NCI-H128 (cell line): ENCODE data around the gene SERPINE1.
"Not testable (repeated sequence)": the region's sequence is repeated elsewhere in the genome, so short reads cannot be mapped to it uniquely, and the experiment has no call there.

Experiments
- DNase-seq: peaks from one replicate; lab custom pipeline; 2025; ENCODE audit not compliant: unreplicated experiment; lab: John Stamatoyannopoulos, UW

SERPINE1 gene

GRCh38 chr7:101126651-101127459 lies at the start of gene SERPINE1:
TSS of gene SERPINE1 (plus strand) at chr7:101127104. CDS start at chr7:101128394, 1,290 bp downstream.
- DNase-seq, result no peak

DNA sequence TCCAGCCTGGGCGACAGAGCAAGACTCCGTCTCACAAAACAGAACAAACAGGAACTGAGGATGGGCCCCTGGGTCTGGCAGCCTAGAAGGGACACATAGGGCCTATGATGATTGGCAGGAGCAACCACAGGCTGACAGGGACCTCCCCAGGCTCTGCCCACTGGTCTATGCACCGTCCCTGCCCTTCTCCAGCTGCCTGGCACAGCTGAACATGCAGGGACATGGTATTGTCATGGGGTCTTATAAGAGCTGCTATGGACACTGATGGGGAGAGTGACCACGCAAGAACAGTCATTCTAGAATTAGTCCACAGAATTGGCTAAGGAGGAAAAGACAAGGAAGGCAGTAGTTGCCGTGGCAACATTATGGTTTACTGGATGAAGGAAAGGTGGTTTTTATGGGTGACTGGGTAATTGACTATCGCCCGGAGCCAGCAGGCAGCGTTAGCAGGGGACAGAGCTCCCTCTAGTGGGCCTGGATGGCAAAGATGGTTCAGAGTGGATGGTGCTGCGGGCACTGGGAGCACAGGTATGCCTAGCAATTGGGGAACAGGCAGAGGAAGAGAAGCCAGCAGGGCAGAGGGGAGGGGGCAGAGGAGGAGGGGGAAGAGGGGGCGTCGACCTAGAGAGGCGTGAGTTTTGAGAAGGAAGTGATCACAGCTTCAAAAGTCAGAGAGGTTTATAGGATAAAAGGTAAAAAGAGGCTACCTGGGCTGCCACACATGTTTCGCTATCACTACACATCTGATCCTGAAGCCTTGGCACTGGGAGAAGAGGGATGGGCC lies 49.4 kb upstream of the SERPINE1 start:
- peak; percentile 8 for DNase-seq

DNA sequence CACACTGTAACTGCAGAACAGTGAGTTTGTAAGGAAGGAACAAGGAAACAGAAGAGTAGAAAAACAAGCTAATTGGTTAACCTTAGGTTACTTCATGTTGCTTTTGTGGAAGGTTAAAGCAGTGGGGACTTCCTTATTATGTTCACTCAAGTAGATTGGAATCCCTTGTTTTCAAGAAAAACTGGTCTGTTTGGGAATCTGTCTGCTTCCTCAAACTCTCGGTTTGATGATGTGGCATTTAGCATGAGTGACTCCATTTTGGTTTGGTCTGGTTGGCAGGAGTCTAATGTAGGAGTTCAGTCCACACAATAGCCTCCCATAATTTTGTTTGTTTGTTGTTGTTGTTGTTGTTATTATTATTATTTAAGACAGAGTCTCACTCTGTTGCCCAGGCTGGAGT lies 45.5 kb upstream of the SERPINE1 start:
- DNase-seq, result no peak

GRCh38 chr7:101084865-101085161 lies 42.1 kb upstream of the SERPINE1 start:
- DNase-seq, result no peak

- peak; percentile 3 for DNase-seq
Observed at GRCh38 chr7:101085162-101085964, 41.5 kb upstream of the SERPINE1 start, which contains the start of gene TRIM56. TSS of gene TRIM56 (plus strand) at chr7:101085481. CDS start at chr7:101087313, 1,832 bp downstream.

GRCh38 chr7:101087334-101088068 lies 39.4 kb upstream of the SERPINE1 start:
- DNase-seq, result no peak

- no peak for DNase-seq
Observed at GRCh38 chr7:101088069-101088425, 38.9 kb upstream of the SERPINE1 start.

GRCh38 chr7:101088858-101089529 lies 37.9 kb upstream of the SERPINE1 start:
- DNase-seq, result no peak

DNA sequence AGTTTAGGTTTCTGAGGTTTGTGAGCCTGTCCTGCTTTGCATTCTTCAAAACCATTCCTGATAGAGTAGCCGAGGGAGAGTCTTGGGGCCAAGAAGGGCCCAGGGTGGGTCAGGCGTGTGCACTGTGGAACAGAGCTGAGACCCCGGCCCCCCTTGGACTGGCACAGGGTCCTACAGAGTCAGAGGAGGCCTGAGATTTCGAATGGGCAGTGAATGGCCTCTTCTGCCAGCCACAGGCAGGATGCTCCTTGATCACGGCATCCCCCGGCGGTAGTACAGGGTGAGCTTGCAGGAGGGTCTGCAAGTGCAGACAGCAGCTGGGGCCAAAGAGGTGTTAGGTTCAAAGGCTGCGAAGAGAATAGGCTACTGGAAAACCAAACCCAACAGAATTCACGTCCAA lies 37.0 kb upstream of the SERPINE1 start:
- no peak for DNase-seq

DNA sequence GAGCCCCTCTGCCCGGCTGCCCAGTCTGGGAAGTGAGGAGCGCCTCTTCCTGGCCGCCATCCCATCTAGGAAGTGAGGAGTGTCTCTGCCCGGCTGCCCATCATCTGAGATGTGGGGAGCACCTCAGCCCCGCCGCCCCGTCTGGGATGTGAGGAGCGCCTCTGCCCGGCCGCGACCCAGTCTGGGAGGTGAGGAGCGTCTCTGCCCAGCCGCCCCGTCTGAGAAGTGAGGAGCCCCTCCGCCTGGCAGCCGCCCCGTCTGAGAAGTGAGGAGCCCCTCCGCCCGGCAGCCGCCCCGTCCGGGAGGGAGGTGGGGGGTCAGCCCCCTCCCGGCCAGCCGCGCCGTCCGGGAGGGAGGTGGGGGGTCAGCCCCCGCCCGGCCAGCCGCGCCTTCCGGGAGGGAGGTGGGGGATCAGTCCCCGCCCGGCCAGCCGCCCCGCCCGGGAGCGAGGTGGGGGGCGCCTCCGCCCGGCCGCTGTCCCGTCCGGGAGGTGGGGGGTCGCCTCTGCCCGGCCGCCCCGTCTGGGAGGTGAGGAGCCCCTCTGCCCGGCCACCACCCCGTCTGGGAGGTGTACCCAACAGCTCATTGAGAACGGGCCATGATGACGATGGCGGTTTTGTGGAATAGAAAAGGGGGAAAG lies 34.5 kb upstream of the SERPINE1 start:
- DNase-seq, result not testable (repeated sequence)

- no peak for DNase-seq
Observed at GRCh38 chr7:101093906-101094305, 33.0 kb upstream of the SERPINE1 start.

GRCh38 chr7:101094376-101094775 lies 32.5 kb upstream of the SERPINE1 start:
- DNase-seq, result no peak

DNA sequence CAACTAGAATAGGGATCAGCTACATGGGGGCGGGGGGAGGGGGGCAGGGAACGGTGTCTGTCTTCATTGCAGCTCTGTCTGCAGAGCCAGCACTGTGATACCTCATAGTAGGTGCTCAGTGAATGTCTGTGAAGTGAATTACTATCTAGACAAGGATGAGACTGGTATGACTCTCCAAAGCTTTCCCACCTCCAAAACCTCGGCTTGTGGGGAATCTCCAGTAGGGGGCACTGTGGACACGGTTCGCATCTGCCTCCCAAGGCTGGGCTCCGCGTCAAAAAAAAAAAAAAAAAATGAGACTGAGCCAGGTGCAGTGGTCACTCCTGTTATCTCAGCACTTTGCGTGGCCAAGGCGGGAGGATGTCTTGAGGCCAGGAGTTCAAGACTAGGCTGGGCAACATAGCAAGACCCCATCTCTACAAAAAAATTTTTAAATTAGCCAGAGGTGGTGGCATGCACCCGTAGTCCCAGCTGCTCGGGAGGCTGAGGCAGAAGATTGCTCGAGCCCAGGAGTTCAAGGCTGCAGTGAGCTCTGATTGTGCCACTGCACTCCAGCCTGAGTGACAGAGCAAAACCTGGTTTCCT lies 32.0 kb upstream of the SERPINE1 start:
- DNase-seq, result no peak

GRCh38 chr7:101096331-101096956 lies 30.5 kb upstream of the SERPINE1 start:
- DNase-seq, result no peak

- no peak for DNase-seq
Observed at GRCh38 chr7:101096957-101097347, 30.0 kb upstream of the SERPINE1 start.

DNA sequence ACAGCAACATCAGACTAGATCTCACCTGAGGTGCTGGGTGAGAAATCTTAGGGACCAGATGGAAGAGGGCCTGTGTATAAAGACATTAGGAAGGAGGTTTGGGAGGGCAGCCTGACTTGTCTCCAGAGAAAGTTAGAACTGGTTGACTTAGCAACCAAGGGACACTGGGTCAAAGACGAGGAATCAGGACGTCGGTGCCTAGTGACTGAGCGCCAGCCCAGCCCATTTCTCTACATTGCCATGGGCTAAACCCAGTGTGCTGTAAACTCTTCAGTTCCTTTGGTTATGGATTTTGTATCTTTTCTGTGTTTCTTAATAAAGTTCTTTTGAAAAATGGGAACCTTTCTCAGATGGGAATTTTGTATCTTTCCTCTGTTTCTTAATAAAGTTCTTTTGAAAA lies 29.3 kb upstream of the SERPINE1 start:
- no peak for DNase-seq

DNA sequence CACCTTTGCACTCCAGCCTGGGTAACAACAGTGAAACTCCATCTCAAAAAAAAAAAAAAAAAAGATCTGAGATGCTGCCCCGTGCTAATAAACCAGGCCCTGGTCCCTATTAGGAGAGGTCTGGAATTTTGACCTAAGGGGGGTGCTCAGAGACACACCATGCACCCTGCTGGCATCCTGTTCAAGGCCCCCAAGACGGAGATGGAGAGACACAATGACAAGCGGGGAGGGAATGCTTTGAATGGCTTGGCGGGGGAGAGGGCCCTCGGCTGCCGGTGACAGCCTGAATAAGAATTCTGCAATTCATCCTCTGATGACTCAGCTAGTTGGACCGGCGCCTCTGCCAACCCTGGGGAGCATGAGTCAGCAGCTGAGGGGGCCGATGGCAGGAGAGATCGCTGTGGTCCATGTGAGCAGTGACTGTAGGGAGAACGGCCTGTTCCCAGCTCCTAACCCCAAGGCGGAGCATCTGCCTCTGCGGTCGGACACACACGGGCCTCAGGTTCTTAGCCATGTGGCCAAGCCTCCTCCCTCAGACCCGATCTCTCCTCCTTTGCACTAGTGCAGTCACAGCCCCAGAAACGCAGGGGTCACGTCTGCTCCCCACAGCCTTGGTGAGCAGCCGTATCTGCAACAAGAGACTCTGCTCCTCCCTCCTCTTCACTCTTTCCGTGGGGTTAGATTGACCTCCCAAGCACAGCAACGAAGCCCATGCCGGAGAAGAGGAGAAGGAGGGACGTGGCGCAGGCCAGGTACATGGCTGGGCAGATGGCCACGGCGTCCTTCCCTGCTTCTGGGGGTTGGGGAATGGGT lies 26.7 kb upstream of the SERPINE1 start:
- DNase-seq, result no peak
